HG03175 (cell line): ENCODE results near the gene INPP5A.

Experiments used
- ATAC-seq: cut with Tn5 transposase; IDR thresholded peaks from one replicate; pipeline ENCODE4 v1.9.1; 2021; ENCODE audit warnings: mild to moderate bottlenecking, moderate library complexity; ENCODE audit not compliant: unreplicated experiment

Gene INPP5A

DNA sequence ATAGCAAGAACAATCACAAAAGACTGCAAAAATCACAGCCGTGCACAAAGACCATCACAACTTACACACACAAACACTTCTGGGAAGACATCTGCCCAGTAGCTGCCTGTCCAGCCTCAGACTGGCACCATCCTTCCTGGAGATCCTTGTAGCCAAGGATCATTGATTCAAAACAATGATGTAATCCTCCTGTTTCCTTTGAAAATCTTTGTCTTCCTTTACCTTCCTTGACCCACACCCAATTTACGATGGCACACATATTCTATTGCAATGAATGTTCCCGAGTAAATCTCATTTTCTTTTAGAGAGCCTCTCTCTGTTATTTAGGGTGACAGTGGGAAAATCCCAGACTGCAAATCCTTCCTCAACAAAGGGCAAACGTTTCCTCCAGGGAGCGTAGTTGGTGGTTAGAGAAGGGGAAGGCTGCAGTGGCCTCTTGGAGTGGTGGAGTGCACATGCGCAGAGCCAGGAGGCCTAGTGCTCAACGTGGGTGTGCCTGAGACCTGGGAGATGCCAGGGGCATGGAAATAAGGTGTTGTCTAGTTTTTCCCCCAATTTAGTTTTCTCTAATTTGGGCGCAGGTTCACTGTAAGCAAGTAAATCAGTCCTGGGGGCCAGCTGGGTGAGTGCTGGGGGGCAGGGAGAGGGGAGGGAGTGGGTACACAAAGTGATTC, 3.1 kb upstream of the INPP5A start:
- no peak for ATAC-seq

- ATAC-seq: no peak
Measured at GRCh38 chr10:132535065-132535651, 2.4 kb upstream of the INPP5A start.

- no peak for ATAC-seq
Measured at GRCh38 chr10:132536241-132536876, 1.2 kb upstream of the INPP5A start.

- peak; percentile 88 for ATAC-seq
Measured at GRCh38 chr10:132536877-132537683, 507 bp upstream of the INPP5A start.

DNA sequence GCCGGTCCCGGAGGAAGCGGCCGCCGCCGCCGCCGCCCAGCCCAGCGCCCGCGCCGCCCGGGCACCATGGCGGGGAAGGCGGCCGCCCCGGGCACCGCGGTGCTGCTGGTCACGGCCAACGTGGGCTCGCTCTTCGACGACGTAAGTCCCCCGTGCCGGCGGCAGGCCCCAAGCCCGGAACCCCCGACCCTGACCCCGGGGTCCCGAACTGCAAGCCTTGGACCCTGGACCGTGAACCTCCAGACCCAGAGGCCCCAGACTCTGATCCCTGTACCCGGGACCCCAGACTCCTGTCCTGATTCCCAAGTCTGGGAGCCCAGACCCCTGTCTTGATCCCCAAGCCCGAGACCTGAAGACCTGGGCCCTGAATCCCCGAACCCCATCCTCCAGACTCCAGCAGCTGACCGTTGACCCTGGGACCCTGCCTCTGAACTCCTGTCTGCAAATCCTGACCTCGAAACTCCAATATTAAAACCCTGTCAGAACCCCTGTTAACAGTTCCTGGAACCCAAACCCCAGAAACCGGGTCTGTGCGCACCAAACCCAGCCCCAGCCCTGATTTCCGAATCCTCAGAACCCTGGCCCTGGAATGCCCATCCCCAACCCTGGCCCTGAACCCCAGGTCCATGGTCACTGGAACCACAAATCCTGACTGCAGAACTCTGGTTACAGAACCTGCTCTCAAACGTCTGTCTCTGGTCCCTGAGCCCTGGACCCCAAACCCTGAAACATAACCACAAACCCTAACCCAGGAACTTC, 623 bp downstream of the INPP5A start:
- no peak for ATAC-seq

DNA sequence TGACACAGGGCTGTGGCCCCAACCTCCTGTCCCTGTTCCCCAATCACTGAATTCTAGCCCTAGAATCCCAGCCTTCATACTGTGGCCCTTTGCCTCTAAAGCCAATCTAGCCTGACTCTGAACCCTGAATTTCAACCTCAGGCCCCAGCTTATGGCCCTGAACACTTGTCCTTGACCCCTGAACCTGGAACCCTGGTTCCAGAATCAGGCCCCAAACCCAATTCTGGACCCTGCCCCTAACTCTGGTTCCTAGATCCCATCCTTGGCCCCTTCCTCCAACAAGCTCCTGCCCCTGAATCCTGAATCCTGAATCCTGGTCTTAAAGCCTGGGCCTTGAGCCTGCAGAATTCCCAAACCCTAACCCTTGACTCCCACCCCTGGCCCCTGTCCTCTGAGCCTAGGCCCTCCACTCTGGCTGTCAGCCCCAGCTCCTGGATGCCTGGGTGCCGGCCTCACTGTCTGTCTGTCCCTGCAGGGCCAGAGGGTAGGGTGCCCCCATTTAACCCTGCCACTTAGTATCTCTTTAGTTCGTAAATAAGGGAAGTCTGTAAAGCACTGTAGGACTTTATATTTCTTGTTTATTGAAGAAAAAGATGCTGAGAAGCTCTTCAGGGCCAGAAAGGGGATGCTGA, 1.3 kb downstream of the INPP5A start:
- ATAC-seq: no peak

- ATAC-seq: no peak
Measured at GRCh38 chr10:132539431-132539839, 1.8 kb downstream of the INPP5A start.

- no peak for ATAC-seq
Measured at GRCh38 chr10:132539894-132540293, 2.3 kb downstream of the INPP5A start.

DNA sequence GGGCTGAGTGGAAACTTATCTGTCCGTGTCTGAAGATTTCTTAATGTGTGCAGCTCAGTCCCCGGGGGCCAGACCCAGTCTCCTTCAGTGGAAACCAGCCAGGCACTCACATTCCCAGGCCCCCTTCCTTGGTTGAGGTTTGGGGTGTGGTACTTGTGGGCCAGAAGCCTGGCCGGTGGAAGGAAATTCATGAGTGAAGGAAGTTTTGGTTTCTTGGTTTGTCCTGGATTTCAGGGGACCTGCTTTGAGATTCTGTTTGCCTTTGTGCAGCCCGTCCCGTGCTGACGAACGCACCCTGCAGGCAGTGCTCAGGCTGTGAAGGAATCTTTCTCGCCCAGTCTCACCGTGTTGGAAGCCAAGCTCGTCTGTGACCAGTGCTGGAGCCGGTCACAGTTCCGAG, 2.9 kb downstream of the INPP5A start:
- ATAC-seq: no peak

- ATAC-seq: no peak
Measured at GRCh38 chr10:132541129-132541528, 3.5 kb downstream of the INPP5A start.

- ATAC-seq: no peak
Measured at GRCh38 chr10:132541601-132542011, 4.0 kb downstream of the INPP5A start.

GRCh38 chr10:132542086-132542775, 4.6 kb downstream of the INPP5A start:
- ATAC-seq: no peak

GRCh38 chr10:132542819-132543218, 5.2 kb downstream of the INPP5A start:
- ATAC-seq: no peak

GRCh38 chr10:132543916-132544743, 6.5 kb downstream of the INPP5A start:
- no peak for ATAC-seq

GRCh38 chr10:132544744-132545658, 7.4 kb downstream of the INPP5A start:
- no peak for ATAC-seq

DNA sequence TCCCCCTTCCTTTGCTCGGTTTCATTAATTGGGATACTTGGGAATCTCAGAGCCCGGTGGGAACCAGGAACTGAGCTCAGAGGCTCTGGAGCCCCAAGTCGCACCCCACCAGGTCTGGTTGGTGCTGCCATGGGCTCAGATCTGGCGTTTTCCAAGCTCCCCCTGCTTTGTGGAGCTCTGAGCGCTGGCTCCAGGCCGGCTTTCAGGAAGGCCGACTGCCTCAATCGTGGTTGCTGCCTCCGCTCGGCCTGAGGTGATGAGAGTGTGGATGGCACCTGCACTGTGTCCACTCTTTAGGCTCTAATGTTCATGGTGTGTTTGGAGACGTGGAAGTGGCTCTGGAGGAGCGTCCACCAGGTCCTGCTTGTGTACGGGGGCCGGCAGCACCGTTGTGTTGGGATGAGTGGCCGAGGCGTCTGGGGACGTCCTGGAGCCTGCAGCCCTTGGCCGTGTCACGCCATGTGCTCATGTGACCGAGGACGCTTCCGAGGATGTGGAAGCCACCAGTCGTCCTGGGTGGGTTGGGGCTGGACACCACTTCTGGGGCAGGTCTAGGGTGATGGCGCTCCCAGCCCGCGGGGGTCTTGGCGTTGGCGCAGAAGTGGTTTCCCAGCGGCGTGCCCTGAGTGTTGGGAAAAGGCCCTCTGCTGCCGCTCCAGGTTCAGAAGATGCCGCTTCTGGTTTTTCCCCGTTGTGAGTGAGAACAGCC, 8.2 kb downstream of the INPP5A start:
- ATAC-seq: no peak
